ENCODE data around the gene DHRS2.

DNA sequence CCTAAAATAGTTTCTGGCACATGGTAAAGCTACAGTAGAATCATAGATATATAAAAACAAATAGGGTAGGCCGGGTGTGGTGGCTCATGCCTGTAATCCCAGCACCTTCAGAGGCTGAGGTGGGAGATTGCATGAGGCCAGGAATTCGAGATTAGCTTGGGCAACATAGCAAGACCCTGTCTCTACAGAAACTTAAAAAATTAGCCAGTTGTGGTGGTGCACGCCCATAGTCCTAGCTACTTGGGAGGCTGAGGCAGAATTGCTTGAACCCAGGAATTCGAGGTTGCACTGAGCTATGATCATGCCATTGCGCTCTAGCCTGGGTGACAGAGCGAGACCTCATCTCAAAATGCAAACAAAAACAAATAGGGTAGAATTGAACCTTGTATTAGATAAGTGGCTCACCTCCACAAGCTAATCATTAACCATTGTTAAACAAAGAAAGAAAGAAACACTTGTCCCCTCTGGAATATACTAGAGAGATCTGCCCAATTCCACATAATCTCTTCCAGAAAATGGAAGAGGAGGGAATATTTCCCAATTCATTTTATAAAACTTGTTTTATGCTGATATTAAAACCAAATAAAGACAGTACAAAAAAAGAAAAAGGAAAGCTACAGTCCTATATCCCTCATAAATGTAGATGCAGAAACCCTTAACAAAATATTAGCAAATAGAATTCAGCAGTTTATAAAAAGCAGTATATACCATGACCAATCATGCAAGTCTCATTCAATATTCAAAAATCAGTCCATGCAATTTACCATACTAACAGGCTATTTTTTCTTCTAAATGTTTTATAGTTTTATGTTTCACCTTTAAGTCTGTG lies 22.7 kb upstream of the DHRS2 start:
- TF ChIP-seq YY1 (IDR thresholded peaks at IDR 0.05; ENCODE audit: insufficient read depth, insufficient read length): no peak
- no peak for TF ChIP-seq ZNF274 (IDR thresholded peaks at IDR 0.05; ENCODE audit: low read depth, low read length)
- TF ChIP-seq SUZ12 (IDR thresholded peaks at IDR 0.05; ENCODE audit: extremely low read depth, insufficient read depth, insufficient read length): no peak

Data from NT2/D1 (cell line).